Posterior vena cava (tissue), 2 donors: ENCODE data around the gene AFAP1. TPM values are rescaled to one million over a fixed set of nuclear protein-coding genes. Genes with fewer than 3 reads are reported as not detected.
A peak's percentile ranks its signal among the peaks of the same experiment; 100 is the strongest.
"Not testable (repeated sequence)": the region's sequence is repeated elsewhere in the genome, so short reads cannot be mapped to it uniquely, and the experiment has no call there.

Source experiments
- DNase-seq: peaks from one replicate; pipeline ENCODE4 v3.0.0-alpha.2; 2020; ENCODE audit warnings: low spot score
- intact Hi-C, 2 donors: fragments of 100-400 bp; cut with DNase I; formaldehyde crosslinking; loops; one replicate each; pipeline versions ENCODE4 v1.14.1 to v1.14.2; 2022 to 2023
- total RNA-seq, 2 donors: library from RNA; stranded (reverse); fragmentation: NEBNext Ultra II Directional; extraction: Animal tissue kit (Norgen Biotek cat#: 25700); gene quantifications; one replicate each; pipeline ENCODE4 v1.2.1, GENCODE V29; 2021
- donor health status: DM: yes; HTN: yes; CAD: no.
- donor health status: DM: yes; HTN: yes; CAD: no.

Gene AFAP1
- total RNA-seq, 2 donors from 2014 or later, result 45.3 TPM

- intact Hi-C loops, result no loop called here
- DNase-seq, result no peak
These were observed 12.8 kb downstream of the AFAP1 start for GRCh38 chr4:7926822-7927221.

- intact Hi-C loops, result no loop called here
These were observed 15.1 kb downstream of the AFAP1 start for GRCh38 chr4:7924570-7924969.

GRCh38 chr4:7924163-7924562 lies 15.5 kb downstream of the AFAP1 start:
- no peak for DNase-seq
- intact Hi-C loops, result no loop called here

More at GRCh38 chr4:7924570-7924969, 15.1 kb downstream of the AFAP1 start:
- DNase-seq, result no peak

- DNase-seq, result no peak
- intact Hi-C loops, result no loop called here
These were observed 17.2 kb downstream of the AFAP1 start for GRCh38 chr4:7922466-7922865.

- intact Hi-C loops, result no loop called here
These were observed 20.7 kb downstream of the AFAP1 start for GRCh38 chr4:7918981-7919380.

GRCh38 chr4:7918187-7918586 lies 21.5 kb downstream of the AFAP1 start:
- DNase-seq, intact Hi-C loops: not testable (repeated sequence)

More at GRCh38 chr4:7918981-7919380, 20.7 kb downstream of the AFAP1 start:
- no peak for DNase-seq

- intact Hi-C loops, result no loop called here
- DNase-seq, result no peak
These were observed 22.0 kb downstream of the AFAP1 start for GRCh38 chr4:7917669-7918068.

GRCh38 chr4:7915875-7916242 lies 23.8 kb downstream of the AFAP1 start:
- intact Hi-C loops, result no loop called here
- DNase-seq, result no peak

GRCh38 chr4:7912826-7913225 lies 26.8 kb downstream of the AFAP1 start:
- intact Hi-C loops, result no loop called here
- DNase-seq, result no peak

- intact Hi-C loops, result no loop called here
- no peak for DNase-seq
These were observed 28.6 kb downstream of the AFAP1 start for GRCh38 chr4:7910952-7911578.

- DNase-seq, result no peak
- intact Hi-C loops, result no loop called here
These were observed 29.3 kb downstream of the AFAP1 start for GRCh38 chr4:7910263-7910896.

GRCh38 chr4:7909463-7910262 lies 30.0 kb downstream of the AFAP1 start:
- DNase-seq, result no peak
- intact Hi-C loops, result loop anchor here in 1 of 2 donors (10.0 kb wide), 1 partner anchor 65 kb away; no protein-coding TSS in a partner anchor

- intact Hi-C loops, result loop anchor here in 1 of 2 donors (10.0 kb wide), 1 partner anchor 64 kb away; no protein-coding TSS in a partner anchor
- DNase-seq, result no peak
These were observed 31.0 kb downstream of the AFAP1 start for GRCh38 chr4:7908668-7909067.

GRCh38 chr4:7907142-7907541 lies 32.5 kb downstream of the AFAP1 start:
- intact Hi-C loops, result loop anchor here in 1 of 2 donors (10.0 kb wide), 1 partner anchor 62 kb away; no protein-coding TSS in a partner anchor
- no peak for DNase-seq

GRCh38 chr4:7906171-7906701 lies 33.4 kb downstream of the AFAP1 start:
- no peak for DNase-seq

GRCh38 chr4:7904952-7905915 lies 34.4 kb downstream of the AFAP1 start:
- DNase-seq, result peak; percentile 89
- intact Hi-C loops, result loop anchor here in 1 of 2 donors (10.0 kb wide), 1 partner anchor 60 kb away; no protein-coding TSS in a partner anchor

More at GRCh38 chr4:7906171-7906701, 33.4 kb downstream of the AFAP1 start:
- intact Hi-C loops, result loop anchor here in 1 of 2 donors (10.0 kb wide), 1 partner anchor 61 kb away; no protein-coding TSS in a partner anchor

- intact Hi-C loops, result loop anchor here in 1 of 2 donors (10.0 kb wide), 1 partner anchor 59 kb away; no protein-coding TSS in a partner anchor
- DNase-seq, result no peak
These were observed 35.7 kb downstream of the AFAP1 start for GRCh38 chr4:7903791-7904516.

GRCh38 chr4:7902826-7903225 lies 36.8 kb downstream of the AFAP1 start:
- intact Hi-C loops, result loop anchor here in 1 of 2 donors (10.0 kb wide), 1 partner anchor 58 kb away; no protein-coding TSS in a partner anchor
- DNase-seq, result no peak
